Stimulated activated CD4-positive, alpha-beta T cell treated with anti-CD3 and anti-CD28 coated beads, Interleukin-1b, Interleukin-23, amount 100 ng/mL, for 48 hours (primary cell): ENCODE data around the gene CCNJ.
A peak's percentile ranks its signal among the peaks of the same experiment; 100 is the strongest.
"Not testable (repeated sequence)": the region's sequence is repeated elsewhere in the genome, so short reads cannot be mapped to it uniquely, and the experiment has no call there.

ENCODE experiments used
- DNase-seq: peaks from one replicate; pipeline ENCODE4 v3.0.0-alpha.2; 2020

CCNJ gene, protein sequence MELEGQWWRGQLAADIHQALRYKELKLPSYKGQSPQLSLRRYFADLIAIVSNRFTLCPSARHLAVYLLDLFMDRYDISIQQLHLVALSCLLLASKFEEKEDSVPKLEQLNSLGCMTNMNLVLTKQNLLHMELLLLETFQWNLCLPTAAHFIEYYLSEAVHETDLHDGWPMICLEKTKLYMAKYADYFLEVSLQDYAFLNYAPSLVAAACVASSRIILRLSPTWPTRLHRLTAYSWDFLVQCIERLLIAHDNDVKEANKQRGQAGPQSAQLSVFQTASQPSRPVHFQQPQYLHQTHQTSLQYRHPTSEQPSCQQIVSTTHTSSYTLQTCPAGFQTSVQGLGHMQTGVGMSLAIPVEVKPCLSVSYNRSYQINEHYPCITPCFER

DNA sequence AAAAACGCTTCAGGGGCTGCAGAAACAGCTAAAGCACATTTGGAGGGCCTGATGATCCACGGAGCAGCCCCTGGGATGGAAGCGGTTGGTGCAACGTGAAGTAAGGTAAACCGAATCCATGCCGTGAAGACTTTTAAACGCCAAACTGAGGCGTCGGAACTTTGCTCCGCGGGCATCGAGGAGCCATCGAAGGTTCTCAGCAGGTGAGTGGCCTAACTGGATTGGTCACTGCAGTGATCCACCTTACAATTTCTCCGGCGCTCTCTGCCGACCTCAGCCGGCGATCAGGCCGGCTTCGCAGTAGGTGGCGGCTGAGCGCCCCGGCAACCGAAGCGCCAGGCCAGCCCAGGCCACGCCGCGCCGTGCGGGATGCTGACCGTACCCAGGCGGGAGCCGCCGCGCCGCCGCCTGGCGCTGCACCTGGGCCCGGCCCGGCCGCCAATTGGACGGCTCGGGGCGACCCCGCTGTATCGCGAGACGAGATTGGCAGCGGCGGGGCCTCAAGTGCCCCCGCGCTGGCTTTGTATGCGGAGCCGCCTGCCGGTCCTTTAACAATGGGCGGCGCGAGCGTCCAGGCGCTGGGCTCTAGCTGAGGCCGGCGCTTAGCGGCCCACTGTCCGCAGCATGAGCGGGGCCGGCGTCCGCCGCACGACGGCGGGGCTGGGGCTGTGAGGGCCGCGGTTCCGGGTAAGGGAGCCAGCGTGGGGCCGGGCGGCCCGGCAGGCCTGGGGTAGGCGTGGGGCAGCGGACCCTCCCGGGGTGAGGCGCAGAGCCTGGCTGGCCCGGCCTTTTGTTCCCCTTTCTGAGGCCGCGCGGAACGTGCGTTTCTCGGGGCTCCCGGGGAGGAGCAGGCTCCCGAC is at the start of gene CCNJ:
TSS of gene CCNJ (plus strand) at position 551 of the 860 bp plus-strand sequence. CDS start 811 bp downstream, outside the sequence.
- peak; percentile 79 for DNase-seq

DNA sequence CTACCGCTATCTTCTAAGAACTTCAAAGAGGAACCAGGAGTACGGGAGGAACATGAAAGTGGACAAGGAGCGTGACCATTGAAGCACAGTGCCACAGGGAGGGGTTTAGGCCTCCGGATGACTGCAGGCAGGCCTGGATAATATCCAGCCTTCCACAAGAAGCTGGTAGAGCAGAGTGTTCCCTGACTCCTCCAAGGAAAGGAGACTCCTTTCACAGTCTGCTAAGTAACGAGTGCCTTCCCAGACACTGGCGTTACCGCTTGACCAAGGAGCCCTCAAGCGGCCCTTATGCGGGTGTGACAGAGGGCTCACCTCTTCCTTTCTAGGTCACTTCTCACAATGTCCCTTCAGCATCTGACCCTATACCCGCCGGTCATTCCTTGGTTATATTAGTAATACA is 49.0 kb upstream of the CCNJ start:
- DNase-seq, result not testable (repeated sequence)

DNA sequence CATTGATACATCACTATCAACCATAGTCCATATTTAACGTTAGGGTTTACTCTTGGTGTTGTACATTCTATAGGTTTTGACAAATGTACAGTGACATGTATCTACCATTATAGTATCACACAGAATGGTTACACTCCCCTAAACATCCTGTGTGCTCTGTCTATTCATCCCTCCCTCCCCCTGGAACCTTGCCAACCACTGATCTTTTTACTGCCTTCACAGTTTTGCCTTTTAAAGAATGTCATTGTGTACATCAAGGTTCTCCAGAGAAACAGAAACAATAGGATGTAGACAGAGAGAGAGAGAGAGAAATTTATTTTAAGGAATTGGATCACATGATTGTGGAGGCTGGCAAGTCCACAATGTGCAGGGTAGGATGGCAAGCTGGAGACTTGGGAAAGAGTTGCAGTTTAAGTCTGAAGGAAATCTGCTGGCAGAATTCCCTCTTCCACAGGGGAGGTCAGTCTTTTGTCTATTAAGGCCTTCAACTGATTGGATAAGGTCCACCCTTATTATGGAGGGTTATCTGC is 45.1 kb upstream of the CCNJ start:
- no peak for DNase-seq

DNA sequence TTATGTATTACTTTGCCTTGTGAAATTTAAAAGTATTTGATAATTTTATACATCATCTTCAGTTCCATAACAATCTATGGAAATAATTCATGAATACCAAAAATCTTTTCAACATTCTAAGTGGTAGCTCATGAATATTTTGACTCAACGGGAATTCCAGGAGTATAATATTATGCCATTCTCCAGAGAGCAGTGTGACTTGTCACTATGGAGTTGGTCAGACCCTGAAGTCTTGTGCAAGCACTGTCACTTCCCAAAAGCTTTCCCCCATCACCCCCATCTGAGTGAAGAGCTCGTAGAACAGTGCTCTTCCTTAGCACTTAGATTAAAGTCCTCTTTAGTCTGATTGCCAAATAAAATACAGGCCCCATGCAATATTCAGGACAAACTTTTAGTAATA is 29.4 kb upstream of the CCNJ start:
- DNase-seq, result no peak

DNA sequence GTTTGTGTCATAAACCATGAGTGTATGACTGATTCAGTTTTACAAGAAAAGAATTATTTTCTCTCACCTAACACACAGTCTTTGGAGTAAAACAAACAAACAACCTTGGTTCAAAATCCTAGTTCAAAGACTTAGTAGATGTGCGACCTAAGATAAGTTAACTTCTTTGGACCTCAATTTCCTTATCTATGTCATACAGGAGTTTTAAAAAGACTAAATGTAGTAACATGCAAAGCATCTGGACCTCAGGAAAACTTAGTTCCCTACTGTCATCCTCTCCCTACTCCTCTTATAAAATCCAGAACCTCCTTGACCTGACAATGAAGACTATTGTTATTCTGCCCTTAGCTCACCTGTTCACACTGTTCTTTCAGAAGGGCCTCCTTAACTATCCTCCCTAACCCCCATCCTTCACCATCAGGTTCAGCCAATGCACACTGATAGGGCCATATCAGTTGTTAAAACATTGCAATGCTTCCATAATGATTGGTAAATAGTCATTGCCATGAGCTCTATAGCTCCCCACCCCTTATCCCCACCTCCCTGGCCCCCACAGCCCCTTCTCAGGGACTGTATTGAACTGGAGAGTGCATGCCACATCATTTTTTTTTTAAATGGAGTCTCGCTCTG is 28.8 kb upstream of the CCNJ start:
- no peak for DNase-seq

DNA sequence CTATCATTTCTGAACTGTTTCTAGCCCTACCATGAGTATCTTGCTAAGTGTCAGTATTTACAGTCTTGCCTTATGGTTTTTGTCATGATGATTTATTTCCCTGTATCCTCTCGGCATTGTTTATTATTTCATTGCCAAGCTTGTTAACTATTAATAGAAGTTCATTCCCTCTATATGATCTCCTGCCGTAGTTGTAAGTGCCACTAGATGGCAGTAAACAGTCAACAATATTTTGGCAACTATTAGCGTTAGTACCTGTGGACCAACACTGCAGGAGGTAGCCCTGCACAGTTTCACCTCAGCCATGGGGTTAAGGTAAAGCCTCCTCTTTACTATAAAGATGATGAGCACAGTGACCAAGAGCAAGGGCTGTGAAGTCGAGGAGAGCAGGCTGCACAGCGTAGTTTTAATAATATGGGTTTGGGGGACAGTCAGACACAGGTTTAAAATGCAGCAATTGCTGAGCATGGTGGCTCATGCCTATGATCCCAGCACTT is 26.1 kb upstream of the CCNJ start:
- peak; percentile 2 for DNase-seq

DNA sequence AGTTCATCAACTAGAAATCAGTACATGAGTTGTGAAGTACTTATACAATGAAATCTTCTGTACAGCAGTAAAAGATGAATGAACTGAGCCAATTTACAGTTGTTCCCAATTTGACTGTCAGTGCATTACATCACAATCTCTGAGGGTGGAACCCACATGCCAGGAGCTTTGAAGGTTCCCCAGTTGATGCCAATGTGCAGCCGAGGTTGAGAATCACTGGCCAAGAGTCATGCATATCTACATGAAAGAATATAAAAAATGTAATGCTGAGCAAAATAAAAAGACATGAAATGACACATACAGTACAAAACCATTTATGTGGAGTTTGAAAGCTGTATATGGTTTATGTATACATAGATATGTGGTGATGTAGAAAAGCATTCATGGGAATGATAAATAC is 22.1 kb upstream of the CCNJ start:
- DNase-seq, result no peak

DNA sequence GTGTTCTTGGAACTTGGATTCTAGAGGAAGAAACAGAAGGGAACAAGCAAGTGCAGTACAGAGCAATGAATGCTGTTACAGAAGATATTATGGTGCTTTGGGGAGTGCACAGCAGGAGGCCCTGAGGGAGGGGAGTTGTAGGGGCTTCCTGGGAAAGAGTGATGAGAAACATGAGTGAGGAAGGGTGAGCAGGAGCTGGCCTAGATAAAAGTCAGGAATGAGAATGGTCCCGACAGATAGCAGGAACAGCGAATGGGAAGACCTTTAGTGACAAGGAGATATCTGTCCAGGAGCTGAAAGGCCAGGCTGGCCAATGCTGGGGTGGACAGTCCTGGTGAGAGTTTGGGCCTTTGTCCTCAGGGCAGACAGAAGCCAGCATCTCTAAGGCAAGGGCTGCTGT is 20.6 kb upstream of the CCNJ start:
- DNase-seq, result no peak

DNA sequence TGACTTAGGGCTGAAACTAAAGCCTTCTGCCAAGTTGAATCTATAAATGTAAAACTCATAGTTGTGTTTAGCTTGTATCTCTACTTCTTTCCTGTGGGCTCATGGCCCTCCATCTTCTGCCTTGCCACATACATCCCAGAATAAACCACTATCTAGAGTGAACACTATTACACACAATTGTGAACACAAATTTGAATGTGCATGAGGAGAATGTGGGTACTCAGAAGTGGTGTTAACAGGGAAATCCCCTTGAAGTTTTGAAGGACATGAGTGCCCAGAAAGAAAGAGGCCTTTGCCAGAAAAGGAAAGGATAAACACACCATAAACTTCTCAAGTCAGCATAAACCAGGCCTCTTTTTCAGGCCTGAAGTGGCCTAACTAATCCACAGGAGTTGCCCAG is 20.2 kb upstream of the CCNJ start:
- DNase-seq, result no peak

DNA sequence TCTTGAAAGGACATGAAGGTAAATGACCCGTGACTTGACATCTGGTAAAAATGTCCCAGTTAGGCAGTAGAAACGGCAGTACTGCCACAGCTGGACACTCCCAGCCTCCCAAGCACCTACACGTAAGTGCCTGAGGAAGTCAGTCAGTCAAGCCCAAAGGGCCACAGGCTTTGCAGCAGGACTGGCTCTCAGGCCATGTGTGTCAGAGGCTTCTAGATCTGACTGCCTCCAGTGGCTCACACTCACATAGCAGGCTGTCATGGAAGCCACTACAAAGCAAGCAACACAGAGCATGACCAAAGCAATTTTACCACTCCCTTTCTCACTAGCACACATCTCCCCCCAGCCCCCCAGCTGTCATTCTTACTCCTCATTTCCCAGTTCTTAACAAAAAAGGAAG is 17.8 kb upstream of the CCNJ start:
- DNase-seq, result peak; percentile 9

DNA sequence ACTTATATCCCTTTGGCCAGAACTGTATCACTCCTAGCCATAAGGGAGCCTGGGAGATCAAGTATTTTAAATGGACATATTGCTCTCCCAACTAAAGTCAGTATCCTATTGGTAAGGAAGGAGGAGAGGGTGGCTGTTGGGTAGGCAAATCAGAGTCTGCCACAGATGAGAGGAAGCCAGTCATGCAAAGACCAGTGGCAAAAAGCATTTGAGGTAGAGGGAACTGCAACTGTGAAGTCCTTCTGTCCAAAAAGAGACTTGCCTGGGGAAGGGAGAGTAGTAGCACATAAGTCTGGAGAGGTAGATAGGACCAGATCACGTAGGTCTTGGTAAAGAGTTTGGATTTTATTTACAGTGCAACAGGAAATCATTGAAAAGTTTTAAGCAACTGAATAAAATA is 8.8 kb upstream of the CCNJ start:
- no peak for DNase-seq

DNA sequence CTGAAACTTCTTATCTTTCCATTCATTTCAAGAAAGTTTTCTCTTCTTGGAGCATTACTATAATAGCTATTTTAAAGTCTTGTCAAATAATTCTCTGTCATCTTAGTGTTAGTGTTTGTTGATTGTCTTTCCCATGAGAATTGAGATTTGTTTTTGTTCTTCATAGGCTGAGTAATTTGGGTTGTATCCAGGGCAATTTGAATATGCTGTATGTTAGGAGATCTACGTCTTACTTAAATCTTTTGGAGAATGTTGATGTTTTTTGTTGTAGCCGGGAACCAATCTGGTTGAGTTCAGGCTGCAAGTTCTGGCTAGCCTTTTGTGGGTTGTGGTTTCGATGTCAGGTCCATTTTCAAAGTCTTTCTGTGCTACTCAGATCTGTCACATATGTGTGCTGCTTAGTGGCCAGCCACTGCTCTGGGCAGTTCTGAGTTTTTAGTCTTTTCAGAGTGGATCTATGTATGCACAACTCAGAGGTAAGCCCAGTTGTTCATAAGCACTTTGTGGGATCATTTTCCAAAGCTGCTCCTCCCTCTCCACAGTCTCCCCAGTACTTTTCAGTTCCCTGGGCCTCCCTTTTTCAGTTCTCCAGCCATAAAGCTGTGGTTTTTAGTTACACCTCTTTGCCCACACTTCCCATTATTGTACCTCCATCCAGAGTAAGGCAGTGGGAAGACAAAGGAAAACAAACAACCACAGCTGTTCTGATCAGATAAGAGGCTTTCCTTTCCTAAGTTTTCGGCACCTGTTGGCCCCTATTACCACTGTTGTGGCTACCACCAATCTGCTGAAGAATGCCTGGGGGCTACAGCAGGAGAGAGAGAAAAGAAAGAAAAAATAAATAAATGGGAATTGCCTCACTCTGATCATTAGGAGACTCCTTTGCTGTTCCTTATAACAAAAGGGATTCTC is 4.7 kb upstream of the CCNJ start:
- no peak for DNase-seq

DNA sequence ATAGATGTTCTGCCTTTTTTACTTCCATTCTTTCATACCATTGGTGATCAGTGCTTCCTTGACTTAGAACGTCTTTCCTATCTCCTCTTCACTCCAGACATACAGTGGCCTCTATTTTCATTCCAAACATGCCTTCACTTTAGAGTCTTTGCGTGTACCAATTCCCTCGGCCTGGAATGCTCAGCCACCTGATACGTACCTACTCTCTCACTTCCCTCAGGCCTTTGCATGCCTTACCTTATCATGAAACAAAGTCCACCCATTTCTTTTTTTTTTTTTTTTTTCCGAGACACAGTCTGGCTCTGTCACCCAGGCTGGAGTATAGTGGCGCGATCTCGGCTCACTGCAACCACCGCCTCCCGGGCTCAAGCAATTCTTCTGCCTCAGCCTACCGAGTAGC is 2.2 kb upstream of the CCNJ start:
- no peak for DNase-seq

DNA sequence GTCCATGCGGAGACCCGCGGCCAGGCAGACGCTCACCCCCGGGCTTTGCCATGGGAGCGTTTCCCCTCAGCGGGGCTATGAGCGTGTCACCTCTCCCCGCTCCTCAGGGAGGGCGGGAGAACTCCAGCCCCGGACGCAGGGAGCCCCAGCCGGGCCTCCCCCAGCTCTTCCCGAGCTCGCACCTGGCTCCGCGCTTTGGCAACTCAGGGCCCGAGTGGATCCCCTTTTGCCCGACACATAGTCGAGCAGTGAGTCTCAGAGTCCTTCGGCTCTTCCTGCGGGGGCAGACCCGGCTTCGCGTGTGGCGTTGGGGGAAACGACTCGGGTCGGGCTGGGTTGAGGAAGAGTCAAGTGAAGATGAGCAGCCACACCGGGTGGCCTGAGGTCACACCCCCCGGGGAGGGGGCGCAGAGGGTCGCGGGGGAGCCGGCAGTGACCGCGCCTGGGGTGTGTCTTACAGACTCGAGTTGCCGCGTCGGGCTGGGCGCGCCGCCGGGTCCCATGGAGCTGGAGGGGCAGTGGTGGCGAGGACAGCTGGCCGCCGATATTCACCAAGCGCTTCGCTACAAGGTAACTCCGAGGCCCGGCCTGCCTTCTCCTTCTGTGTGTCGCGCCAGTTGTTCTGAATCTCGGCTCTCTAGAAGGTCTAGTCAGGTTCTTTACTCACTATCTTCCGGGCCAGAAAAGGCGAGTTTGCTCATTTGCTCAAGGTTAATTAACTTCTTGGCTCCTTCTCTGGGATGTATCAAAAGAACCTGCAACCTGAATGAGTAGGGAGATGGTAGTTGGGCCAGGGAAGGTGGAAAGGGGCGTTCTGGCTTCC is 721 bp downstream of the CCNJ start:
- peak; percentile 45 for DNase-seq

DNA sequence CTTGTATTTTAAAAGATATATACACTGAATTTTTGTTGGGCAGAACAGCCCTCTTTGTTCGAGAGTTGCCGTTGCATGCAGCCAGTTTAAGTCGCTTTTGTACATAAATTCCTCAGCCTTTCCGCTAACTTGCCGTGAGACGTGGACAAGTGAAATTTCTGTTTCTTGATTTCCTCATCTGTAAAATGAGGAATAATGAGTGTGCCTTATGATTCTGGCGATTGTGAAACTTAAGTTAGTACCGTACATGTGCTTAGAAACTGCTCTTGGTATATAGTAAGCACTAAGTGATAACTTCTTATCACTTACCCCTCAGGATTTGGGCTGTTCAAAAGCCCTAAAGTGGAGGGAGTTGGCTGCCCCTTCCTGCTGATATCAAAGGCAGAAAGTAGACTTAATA is 1.4 kb downstream of the CCNJ start:
- DNase-seq, result no peak

DNA sequence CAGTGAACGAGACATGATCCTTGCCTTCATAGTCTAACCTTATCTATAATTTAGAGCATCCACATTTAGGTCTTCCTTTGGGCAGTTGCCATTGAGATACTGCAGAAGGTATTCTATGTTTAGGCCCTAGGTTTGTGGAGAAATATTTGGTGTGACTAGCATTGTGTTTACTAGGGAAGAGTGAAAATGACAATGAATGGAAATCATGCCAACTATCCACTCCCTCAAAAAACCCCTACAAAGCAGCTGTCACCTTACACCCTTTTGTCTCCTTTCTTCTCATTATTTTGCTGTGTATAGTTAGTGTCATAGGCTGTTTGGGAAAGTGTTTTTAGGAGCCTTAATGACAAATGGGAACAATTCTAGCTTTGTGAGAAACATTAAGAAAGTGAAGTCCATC is 3.2 kb downstream of the CCNJ start:
- no peak for DNase-seq

DNA sequence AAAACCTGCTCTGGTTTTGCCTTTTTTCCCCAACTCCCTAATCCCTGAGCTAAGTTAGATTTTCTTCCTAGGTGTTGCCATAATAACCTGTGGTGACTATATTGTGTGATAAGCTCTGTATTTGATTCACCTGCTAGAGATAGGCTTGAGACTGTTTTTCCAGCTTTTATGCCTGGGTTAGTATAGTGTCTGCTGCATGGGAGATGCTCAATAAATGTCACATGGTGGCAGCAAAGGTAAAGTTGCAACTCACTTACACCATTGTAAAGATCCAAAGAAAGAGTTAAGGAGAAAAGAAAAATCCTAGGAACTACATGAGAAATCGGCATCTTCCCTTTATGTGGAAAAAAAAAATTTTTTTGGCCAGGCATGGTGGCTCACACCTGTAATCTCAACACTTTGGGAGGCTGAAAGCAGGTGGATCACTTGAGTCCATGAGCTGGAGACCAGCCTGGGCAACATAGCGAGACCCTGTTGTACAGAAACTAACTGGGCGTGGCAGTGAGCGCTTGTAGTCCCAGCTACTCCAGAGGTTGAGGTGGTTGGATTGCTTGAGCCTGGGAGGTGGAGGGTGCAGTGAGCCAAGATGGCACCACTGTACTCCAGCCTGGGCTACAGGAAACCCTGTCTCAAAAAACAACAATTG is 3.7 kb downstream of the CCNJ start:
- DNase-seq, result no peak

DNA sequence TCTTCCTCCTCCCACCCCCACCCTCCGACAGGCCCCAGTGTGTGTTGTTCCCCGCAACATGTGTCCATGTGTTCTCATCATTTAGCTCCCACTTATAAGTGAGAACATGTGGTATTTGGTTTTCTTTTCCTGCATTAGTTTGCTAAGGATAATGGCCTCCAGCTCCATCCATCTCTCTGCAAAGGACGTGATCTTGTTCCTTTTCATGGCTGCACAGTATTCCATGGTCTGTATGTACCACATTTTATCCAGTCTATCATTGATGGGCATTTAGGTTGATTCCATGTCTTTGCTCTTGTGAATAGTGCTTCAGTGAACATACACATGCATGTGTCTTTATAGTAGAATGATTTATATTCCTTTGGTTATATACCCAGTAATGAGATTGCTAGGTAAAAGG is 4.5 kb downstream of the CCNJ start:
- not testable (repeated sequence) for DNase-seq

DNA sequence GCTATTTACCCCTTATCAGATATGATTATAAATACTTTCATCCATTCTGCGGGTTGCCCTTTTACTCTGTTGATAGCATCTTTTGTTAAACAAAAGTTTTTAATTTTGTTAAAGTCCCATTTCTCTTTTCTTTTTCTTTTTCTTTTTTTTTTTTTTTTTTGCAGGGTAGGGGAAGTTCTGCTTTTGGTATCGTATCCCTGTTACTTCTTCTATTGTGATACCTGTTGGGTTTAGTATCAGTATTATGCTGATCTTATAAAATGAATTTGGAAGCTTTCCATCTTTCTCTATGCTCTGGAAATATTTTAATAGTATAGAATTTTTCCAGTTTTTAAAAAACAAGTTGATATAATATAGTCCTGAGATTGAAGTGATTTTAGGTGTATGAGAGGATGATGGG is 6.0 kb downstream of the CCNJ start:
- DNase-seq, result no peak

DNA sequence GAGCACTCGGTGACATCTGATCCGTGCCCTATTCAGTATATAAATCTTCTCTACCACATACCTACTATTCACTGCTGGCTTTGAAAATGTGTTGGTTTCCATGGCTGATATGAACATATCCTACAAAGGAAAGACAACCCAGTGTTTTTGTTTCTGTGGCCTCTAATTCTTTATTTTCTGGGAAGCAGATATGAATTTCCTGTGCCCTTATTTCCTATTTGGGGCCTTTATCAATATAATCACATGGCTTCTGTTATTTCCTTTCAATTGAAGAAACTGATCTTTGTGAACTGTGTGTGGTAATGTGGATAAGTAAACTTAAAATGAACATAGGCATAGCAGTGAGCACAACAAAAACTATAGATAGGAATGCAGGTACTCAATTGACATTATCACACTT is 10.6 kb downstream of the CCNJ start:
- no peak for DNase-seq

DNA sequence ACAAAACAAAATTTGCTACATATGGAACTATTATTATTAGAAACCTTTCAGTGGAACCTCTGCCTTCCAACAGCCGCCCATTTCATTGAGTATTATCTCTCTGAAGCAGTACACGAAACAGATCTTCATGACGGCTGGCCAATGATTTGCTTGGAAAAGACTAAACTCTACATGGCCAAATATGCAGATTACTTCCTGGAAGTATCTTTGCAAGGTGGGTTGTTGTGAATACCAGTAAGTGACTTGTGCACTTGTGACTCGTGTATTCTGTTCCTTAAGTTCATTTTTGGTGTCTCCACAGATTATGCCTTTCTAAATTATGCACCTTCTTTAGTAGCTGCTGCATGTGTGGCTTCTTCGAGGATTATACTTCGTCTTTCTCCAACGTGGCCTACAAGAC is 13.4 kb downstream of the CCNJ start:
- no peak for DNase-seq
